K562 (cell line): ENCODE measurements around the gene C17orf114.

Experiments used
- L3MBTL2 ChIP-seq: fragments of 450-650 bp; IDR thresholded peaks from 2 replicates; pipeline ENCODE4 v1.6.1; 2016; ENCODE audit warnings: mild to moderate bottlenecking, moderate library complexity
- TF ChIP-seq, protein P1 (sequence below): fragments of 450-650 bp; IDR thresholded peaks from 2 replicates; pipeline ENCODE4 v1.6.1; 2016; ENCODE audit warnings: mild to moderate bottlenecking, moderate library complexity
- TF ChIP-seq, protein P2 (sequence below): fragments of 450-650 bp; IDR thresholded peaks from 2 replicates; pipeline ENCODE4 v1.6.1; 2016; ENCODE audit warnings: borderline replicate concordance
- TF ChIP-seq, protein P3 (sequence below): fragments of 450-650 bp; formaldehyde crosslinking; IDR thresholded peaks from 2 replicates; pipeline ENCODE4 v1.4.0; 2022; ENCODE audit warnings: missing genetic modification characterization

C17orf114 gene

DNA sequence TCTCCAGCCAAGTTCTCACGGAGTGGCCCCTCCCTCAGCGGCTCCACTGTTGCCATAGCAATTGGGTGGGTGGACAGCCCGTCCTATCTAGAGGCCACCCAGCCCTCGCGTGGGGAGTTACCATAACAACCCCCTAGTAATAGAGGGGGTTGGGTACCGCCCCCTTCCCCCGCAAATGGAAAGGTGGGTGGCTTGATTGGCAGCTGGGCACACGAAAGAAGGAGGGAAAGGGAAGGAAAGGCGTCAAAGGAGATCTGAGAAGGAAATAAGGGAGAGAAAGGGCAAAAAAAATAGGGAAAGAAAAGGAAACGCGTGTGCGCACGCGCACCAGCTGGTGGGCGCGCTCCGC, 30.7 kb upstream of the C17orf114 start (continued):
- TF ChIP-seq, protein P1, sequence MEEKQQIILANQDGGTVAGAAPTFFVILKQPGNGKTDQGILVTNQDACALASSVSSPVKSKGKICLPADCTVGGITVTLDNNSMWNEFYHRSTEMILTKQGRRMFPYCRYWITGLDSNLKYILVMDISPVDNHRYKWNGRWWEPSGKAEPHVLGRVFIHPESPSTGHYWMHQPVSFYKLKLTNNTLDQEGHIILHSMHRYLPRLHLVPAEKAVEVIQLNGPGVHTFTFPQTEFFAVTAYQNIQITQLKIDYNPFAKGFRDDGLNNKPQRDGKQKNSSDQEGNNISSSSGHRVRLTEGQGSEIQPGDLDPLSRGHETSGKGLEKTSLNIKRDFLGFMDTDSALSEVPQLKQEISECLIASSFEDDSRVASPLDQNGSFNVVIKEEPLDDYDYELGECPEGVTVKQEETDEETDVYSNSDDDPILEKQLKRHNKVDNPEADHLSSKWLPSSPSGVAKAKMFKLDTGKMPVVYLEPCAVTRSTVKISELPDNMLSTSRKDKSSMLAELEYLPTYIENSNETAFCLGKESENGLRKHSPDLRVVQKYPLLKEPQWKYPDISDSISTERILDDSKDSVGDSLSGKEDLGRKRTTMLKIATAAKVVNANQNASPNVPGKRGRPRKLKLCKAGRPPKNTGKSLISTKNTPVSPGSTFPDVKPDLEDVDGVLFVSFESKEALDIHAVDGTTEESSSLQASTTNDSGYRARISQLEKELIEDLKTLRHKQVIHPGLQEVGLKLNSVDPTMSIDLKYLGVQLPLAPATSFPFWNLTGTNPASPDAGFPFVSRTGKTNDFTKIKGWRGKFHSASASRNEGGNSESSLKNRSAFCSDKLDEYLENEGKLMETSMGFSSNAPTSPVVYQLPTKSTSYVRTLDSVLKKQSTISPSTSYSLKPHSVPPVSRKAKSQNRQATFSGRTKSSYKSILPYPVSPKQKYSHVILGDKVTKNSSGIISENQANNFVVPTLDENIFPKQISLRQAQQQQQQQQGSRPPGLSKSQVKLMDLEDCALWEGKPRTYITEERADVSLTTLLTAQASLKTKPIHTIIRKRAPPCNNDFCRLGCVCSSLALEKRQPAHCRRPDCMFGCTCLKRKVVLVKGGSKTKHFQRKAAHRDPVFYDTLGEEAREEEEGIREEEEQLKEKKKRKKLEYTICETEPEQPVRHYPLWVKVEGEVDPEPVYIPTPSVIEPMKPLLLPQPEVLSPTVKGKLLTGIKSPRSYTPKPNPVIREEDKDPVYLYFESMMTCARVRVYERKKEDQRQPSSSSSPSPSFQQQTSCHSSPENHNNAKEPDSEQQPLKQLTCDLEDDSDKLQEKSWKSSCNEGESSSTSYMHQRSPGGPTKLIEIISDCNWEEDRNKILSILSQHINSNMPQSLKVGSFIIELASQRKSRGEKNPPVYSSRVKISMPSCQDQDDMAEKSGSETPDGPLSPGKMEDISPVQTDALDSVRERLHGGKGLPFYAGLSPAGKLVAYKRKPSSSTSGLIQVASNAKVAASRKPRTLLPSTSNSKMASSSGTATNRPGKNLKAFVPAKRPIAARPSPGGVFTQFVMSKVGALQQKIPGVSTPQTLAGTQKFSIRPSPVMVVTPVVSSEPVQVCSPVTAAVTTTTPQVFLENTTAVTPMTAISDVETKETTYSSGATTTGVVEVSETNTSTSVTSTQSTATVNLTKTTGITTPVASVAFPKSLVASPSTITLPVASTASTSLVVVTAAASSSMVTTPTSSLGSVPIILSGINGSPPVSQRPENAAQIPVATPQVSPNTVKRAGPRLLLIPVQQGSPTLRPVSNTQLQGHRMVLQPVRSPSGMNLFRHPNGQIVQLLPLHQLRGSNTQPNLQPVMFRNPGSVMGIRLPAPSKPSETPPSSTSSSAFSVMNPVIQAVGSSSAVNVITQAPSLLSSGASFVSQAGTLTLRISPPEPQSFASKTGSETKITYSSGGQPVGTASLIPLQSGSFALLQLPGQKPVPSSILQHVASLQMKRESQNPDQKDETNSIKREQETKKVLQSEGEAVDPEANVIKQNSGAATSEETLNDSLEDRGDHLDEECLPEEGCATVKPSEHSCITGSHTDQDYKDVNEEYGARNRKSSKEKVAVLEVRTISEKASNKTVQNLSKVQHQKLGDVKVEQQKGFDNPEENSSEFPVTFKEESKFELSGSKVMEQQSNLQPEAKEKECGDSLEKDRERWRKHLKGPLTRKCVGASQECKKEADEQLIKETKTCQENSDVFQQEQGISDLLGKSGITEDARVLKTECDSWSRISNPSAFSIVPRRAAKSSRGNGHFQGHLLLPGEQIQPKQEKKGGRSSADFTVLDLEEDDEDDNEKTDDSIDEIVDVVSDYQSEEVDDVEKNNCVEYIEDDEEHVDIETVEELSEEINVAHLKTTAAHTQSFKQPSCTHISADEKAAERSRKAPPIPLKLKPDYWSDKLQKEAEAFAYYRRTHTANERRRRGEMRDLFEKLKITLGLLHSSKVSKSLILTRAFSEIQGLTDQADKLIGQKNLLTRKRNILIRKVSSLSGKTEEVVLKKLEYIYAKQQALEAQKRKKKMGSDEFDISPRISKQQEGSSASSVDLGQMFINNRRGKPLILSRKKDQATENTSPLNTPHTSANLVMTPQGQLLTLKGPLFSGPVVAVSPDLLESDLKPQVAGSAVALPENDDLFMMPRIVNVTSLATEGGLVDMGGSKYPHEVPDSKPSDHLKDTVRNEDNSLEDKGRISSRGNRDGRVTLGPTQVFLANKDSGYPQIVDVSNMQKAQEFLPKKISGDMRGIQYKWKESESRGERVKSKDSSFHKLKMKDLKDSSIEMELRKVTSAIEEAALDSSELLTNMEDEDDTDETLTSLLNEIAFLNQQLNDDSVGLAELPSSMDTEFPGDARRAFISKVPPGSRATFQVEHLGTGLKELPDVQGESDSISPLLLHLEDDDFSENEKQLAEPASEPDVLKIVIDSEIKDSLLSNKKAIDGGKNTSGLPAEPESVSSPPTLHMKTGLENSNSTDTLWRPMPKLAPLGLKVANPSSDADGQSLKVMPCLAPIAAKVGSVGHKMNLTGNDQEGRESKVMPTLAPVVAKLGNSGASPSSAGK, result peak; percentile 50
- TF ChIP-seq, protein P2, sequence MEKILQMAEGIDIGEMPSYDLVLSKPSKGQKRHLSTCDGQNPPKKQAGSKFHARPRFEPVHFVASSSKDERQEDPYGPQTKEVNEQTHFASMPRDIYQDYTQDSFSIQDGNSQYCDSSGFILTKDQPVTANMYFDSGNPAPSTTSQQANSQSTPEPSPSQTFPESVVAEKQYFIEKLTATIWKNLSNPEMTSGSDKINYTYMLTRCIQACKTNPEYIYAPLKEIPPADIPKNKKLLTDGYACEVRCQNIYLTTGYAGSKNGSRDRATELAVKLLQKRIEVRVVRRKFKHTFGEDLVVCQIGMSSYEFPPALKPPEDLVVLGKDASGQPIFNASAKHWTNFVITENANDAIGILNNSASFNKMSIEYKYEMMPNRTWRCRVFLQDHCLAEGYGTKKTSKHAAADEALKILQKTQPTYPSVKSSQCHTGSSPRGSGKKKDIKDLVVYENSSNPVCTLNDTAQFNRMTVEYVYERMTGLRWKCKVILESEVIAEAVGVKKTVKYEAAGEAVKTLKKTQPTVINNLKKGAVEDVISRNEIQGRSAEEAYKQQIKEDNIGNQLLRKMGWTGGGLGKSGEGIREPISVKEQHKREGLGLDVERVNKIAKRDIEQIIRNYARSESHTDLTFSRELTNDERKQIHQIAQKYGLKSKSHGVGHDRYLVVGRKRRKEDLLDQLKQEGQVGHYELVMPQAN, result 0 out of 2 replicates have a peak, but pooled peaks have one; percentile 47
- TF ChIP-seq L3MBTL2, result peak; percentile 75; the same call in 1 of the 2 replicates
- TF ChIP-seq, protein P3, sequence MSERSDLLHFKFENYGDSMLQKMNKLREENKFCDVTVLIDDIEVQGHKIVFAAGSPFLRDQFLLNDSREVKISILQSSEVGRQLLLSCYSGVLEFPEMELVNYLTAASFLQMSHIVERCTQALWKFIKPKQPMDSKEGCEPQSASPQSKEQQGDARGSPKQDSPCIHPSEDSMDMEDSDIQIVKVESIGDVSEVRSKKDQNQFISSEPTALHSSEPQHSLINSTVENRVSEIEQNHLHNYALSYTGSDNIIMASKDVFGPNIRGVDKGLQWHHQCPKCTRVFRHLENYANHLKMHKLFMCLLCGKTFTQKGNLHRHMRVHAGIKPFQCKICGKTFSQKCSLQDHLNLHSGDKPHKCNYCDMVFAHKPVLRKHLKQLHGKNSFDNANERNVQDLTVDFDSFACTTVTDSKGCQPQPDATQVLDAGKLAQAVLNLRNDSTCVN (CRISPR knock-in tag), result 0 out of 2 replicates have a peak, but pooled peaks have one; percentile 23
